Measurements from ENCODE around the gene BICDL1. TPM values are rescaled to one million over a fixed set of nuclear protein-coding genes. Genes with fewer than 3 reads are reported as not detected.

BICDL1 gene
- total RNA-seq, 2 donors from 2014 or later: 5.9 to 6.2 TPM

- H3K4me1 ChIP-seq: peaks cover 13% of the 10 kb centered on the region
- TF ChIP-seq CTCF (IDR thresholded peaks at IDR 0.05) (no peak), POLR2A (IDR thresholded peaks at IDR 0.05) (no peak)
- no peak overlapping the region for H3K27ac ChIP-seq
- DNase-seq (no peak), ATAC-seq (no peak)
- H3K36me3 ChIP-seq (replicated peaks in 1 of 2; ENCODE audit: insufficient read depth in 1 of 2, low read depth in 2 of 2): peaks cover 0 to 3% of the 10 kb centered on the region in 2 donors
- H3K4me3 ChIP-seq: no peak overlapping the region
- WGBS, 2 donors: 89 to 95% methylated on average over 17 to 19 of the region's 19 CpGs
- no peaks in the 10 kb centered on the region for H3K9me3 ChIP-seq
- H3K27me3 ChIP-seq: no peaks in the 10 kb centered on the region
- intact Hi-C loops (cut with DNase I): no loop called here
Measured at GRCh38 chr12:120090626-120091295, 101.7 kb downstream of the BICDL1 start.

DNA sequence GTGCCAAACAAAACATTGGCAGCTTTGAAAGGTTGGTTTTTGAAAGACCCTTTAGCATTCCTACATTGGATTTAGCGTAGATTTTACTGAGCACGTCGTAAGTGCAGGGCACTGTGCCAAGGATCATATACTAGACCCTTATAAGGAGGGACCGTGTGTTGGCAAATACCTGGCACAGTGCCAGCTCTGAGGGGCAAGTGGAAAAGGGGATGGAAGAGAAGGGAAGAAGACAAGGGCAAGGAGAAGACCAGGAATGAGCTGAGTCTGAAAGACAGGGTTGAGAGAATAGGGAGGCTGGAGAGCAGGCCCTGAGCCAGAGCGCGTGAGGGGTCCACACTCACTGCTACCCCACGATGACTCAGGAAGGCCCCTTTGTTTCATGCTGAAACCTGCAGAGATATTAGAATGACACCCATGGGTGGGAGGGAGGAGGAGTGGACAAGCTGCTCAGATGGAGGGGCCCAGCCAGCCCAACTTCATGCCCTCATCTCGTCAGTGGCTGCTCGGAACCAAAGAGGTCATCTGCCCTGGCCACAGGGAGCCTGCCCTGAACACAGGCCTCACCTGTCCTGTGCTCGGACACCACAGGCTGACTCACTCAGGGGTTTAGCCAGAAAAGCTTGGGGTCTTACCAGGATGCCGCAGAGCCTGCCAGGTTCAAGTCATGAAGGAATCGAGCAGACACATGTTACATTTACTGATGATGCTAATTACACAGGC, 102.5 kb downstream of the BICDL1 start:
- H3K4me1 ChIP-seq: peaks cover 10% of the 10 kb centered on the region
- intact Hi-C loops (cut with DNase I): no loop called here
- H3K27ac ChIP-seq: no peak overlapping the region
- H3K36me3 ChIP-seq (replicated peaks in 1 of 2; ENCODE audit: insufficient read depth in 1 of 2, low read depth in 2 of 2): peaks cover 0 to 4% of the 10 kb centered on the region in 2 donors
- TF ChIP-seq CTCF (IDR thresholded peaks at IDR 0.05): no peak
- TF ChIP-seq POLR2A (IDR thresholded peaks at IDR 0.05): no peak
- no peaks in the 10 kb centered on the region for H3K27me3 ChIP-seq
- no peaks in the 10 kb centered on the region for H3K9me3 ChIP-seq
- no peak overlapping the region for H3K4me3 ChIP-seq
- DNase-seq (peak in 1 of 4 donors; percentile 20), ATAC-seq (no peak)
- 81 to 85% methylated on average over 7 to 12 of the region's 12 CpGs for WGBS, 2 donors

DNA sequence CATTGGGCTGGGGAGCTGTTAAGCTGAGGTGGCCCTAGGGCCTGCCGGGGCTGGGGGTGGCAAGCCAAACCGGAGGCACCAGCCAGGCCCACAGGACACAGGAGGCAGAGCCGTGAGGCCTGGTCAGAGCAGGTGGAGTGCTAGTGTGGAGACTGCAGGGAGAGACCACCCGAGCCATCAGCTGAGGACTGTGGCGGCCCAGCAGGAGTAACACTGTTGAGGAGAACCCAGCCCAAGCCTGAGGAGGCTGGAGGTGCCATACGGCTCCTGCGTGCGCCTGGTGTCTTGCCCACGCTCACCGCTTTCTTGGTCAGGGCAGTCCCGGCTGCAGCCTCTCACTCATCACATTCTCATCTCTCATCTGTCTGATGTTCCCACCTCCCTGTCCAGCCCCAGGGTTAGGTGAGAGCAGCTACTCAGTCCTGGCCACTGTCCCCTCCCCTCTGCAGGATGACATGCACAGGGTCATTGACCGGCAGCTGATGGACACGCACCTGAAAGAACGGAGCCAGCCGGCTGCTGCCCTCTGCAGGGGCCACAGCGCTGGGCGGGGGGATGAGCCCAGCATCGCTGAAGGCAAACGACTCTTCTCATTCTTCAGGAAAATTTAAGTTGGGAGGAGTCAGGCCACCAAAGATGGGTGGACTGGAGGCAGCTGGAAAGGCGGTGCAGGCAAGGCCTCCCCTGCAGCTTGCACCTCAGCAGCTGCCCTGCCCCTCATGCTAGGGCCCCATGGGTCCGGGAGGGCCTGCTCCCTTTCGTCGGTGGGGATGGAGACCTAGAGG, 103.7 kb downstream of the BICDL1 start:
- Histone ChIP-seq H3K4me1 (peaks cover 2% of the 10 kb centered on the region), H3K36me3 (replicated peaks in 1 of 2; ENCODE audit: insufficient read depth in 1 of 2, low read depth in 2 of 2) (peaks cover 0 to 10% of the 10 kb centered on the region in 2 donors), H3K9me3 (no peaks in the 10 kb centered on the region), H3K4me3 (no peak overlapping the region), H3K27ac (no peak overlapping the region), H3K27me3 (no peaks in the 10 kb centered on the region)
- no peak for ATAC-seq
- no peak for DNase-seq
- intact Hi-C loops (cut with DNase I): no loop called here
- 88 to 94% methylated on average over 19 to 23 of the region's 23 CpGs for WGBS, 2 donors
- TF ChIP-seq CTCF (IDR thresholded peaks at IDR 0.05): no peak
- TF ChIP-seq POLR2A (IDR thresholded peaks at IDR 0.05): no peak

GRCh38 chr12:120093336-120093591, 104.2 kb downstream of the BICDL1 start:
- no peak overlapping the region for H3K27ac ChIP-seq
- no peak for DNase-seq

More at GRCh38 chr12:120093336-120093591, 104.2 kb downstream of the BICDL1 start:
- TF ChIP-seq POLR2A (IDR thresholded peaks at IDR 0.05) (no peak), CTCF (IDR thresholded peaks at IDR 0.05) (no peak)
- Histone ChIP-seq H3K36me3 (replicated peaks in 1 of 2; ENCODE audit: insufficient read depth in 1 of 2, low read depth in 2 of 2) (peaks cover 0 to 12% of the 10 kb centered on the region in 2 donors), H3K4me1 (no peaks in the 10 kb centered on the region), H3K27me3 (no peaks in the 10 kb centered on the region), H3K4me3 (no peak overlapping the region), H3K9me3 (no peaks in the 10 kb centered on the region)
- WGBS, 2 donors: 94% methylated on average over 2 of the region's 4 CpGs; no CpG with 5 or more reads in 1 of the 2 donors
- intact Hi-C loops (cut with DNase I): no loop called here
- no peak for ATAC-seq
